Measurements from ENCODE around the gene IFITM10. TPM values are rescaled to one million over a fixed set of nuclear protein-coding genes. Genes with fewer than 3 reads are reported as not detected.

Gene IFITM10
- total RNA-seq, 4 donors from 2014 or later, result 0.88 to 6.3 (median 2.4) TPM

- Histone ChIP-seq H3K27me3 (peaks cover 0 to 27% (median 0%) of the 10 kb centered on the region in 4 donors), H3K4me1 (peaks cover 4 to 26% (median 8%) of the 10 kb centered on the region in 3 donors), H3K4me3 (no peak overlapping the region), H3K27ac (no peak overlapping the region), H3K36me3 (no peaks in the 10 kb centered on the region), H3K9me3 (no peaks in the 10 kb centered on the region)
- intact Hi-C loops (cut with DNase I), result no loop called here
- no peak for DNase-seq
- 69 to 86% methylated on average over 5 to 11 of the region's 17 CpGs for WGBS, 2 donors
- TF ChIP-seq POLR2A (IDR thresholded peaks at IDR 0.05) (no peak), CTCF (IDR thresholded peaks at IDR 0.05) (peak in 2 of 6 experiments; percentile 11 to 39)
Observed at GRCh38 chr11:1706634-1707400, 43.6 kb downstream of the IFITM10 start.

DNA sequence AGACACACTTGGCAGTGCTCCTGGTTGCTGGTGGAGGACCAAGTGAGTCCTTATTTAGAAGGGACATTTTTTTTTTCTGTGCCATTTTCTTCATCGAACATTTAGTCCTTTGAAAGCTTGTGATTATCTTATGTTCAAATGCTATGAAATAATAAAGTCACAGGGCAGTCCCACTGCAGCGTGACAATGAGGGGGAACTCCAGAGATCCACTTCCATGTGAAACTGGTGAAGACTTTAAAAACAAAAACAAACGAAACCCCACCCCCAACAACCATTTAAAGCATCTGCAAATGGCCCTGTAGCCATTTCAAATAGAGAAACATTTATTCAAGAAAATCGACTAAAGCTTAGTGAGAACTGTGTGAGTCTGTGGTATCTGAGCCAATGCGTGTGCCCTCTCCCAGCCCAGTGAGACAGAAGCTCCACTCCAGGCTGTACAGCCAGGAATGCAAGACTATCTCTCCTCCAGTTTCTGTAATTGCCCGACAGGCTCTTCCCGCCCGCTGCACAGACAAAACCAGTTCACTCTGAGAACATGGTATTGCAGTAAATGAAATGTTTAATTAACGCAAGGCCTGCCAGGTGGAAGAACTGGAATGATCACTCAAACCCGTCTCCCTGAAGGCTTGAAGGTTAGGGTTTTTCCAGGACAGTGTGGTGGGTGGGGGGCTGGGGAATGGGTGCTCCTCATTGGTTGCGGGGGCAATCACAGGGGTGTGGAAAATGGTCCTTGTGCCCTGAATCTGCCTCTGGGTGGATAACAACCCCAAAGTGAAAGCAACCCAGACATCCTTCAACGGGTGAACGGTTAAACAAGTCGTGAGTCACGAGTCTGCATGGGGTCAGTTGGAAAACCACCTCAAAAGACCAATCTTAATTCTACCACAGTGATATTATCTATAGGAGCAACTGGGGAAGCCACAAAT is 45.0 kb downstream of the IFITM10 start:
- H3K27ac ChIP-seq, result peak overlapping the region; percentile 11 to 56 (median 20)
- no peak overlapping the region for H3K4me3 ChIP-seq
- DNase-seq, result no peak
- WGBS, 2 donors, result 37 to 54% methylated on average over 10 to 15 of the region's 15 CpGs
- TF ChIP-seq CTCF (IDR thresholded peaks at IDR 0.05), result no peak
- no peak for TF ChIP-seq POLR2A (IDR thresholded peaks at IDR 0.05)
- H3K9me3 ChIP-seq, result no peaks in the 10 kb centered on the region
- no peaks in the 10 kb centered on the region for H3K36me3 ChIP-seq
- intact Hi-C loops (cut with DNase I), result no loop called here
- H3K4me1 ChIP-seq, result peaks cover 4 to 26% (median 8%) of the 10 kb centered on the region in 3 donors
- H3K27me3 ChIP-seq, result peaks cover 0 to 28% (median 0%) of the 10 kb centered on the region in 4 donors

DNA sequence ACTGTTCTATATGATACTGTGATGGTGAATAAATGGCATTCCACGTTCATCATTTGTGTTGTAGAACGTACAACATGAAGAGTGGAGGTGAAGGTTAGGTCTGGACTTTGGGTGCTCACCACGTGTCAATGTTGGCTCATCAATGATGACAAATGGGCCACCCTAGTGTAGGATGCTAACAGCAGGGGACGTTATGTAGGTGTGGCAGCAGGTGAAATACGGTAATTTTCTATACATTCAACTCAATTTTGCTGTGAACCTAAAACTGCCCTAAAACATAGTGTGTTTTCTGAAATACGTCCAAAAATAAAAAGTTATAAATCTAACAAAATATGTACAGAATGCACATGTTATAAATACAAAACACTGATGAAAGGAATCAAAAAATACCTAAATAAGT is 47.2 kb downstream of the IFITM10 start:
- intact Hi-C loops (cut with DNase I), result no loop called here
- Histone ChIP-seq H3K27me3 (peaks cover 0 to 33% (median 0%) of the 10 kb centered on the region in 4 donors), H3K9me3 (no peaks in the 10 kb centered on the region), H3K36me3 (no peaks in the 10 kb centered on the region), H3K4me1 (peaks cover 4 to 32% (median 8%) of the 10 kb centered on the region in 3 donors), H3K4me3 (no peak overlapping the region), H3K27ac (no peak overlapping the region)
- no peak for DNase-seq
- 82 to 88% methylated on average over 6 of the region's 6 CpGs for WGBS, 2 donors
- no peak for TF ChIP-seq POLR2A (IDR thresholded peaks at IDR 0.05)
- no peak for TF ChIP-seq CTCF (IDR thresholded peaks at IDR 0.05)

- no peak for TF ChIP-seq POLR2A (IDR thresholded peaks at IDR 0.05)
- TF ChIP-seq CTCF (IDR thresholded peaks at IDR 0.05), result no peak
- WGBS, 2 donors, result 88 to 95% methylated on average over 10 of the region's 10 CpGs
- no peak overlapping the region for H3K4me3 ChIP-seq
- no peak for DNase-seq
- H3K27ac ChIP-seq, result no peak overlapping the region
- no peaks in the 10 kb centered on the region for H3K36me3 ChIP-seq
- H3K27me3 ChIP-seq, result peaks cover 0 to 33% (median 0%) of the 10 kb centered on the region in 4 donors
- H3K4me1 ChIP-seq, result peaks cover 4 to 32% (median 8%) of the 10 kb centered on the region in 3 donors
- intact Hi-C loops (cut with DNase I), result no loop called here
- H3K9me3 ChIP-seq, result no peaks in the 10 kb centered on the region
Observed at GRCh38 chr11:1702506-1702905, 47.9 kb downstream of the IFITM10 start.
